GM23248 (cell line): ENCODE results near the gene WASF2. TPM values are rescaled to one million over a fixed set of nuclear protein-coding genes. Genes with fewer than 3 reads are reported as not detected.

Experiments used
- DNase-seq: peaks from one replicate; pipeline ENCODE4 v3.0.0-alpha.2; 2015
- H2AFZ ChIP-seq: fragments of 200-600 bp; sonication (generic); 2 replicates; pipeline ENCODE4 v1.6.1; 2016; ENCODE audit warnings: antibody characterized with exemption
- H3F3A ChIP-seq: fragments of 200-600 bp; sonication (generic); 2 replicates; pipeline ENCODE4 v1.6.1; 2016; ENCODE audit warnings: mild to moderate bottlenecking, antibody characterized with exemption, mixed run types; ENCODE audit not compliant: insufficient read depth
- H3K27ac ChIP-seq: fragments of 200-600 bp; sonication (generic); 2 replicates; pipeline ENCODE4 v1.5.1; 2016; ENCODE audit warnings: mild to moderate bottlenecking
- H3K27me3 ChIP-seq: fragments of 200-600 bp; sonication (generic); replicated peaks from 2 replicates; pipeline ENCODE4 v1.6.1; 2016; ENCODE audit warnings: mild to moderate bottlenecking; ENCODE audit not compliant: insufficient read depth
- H3K36me3 ChIP-seq: fragments of 200-600 bp; sonication (generic); 2 replicates; pipeline ENCODE4 v1.6.1; 2016; ENCODE audit warnings: low read depth, mild to moderate bottlenecking
- H3K4me1 ChIP-seq: fragments of 200-600 bp; sonication (generic); 2 replicates; pipeline ENCODE4 v1.6.1; 2016; ENCODE audit warnings: mild to moderate bottlenecking; ENCODE audit not compliant: insufficient read depth
- H3K4me2 ChIP-seq: fragments of 200-600 bp; sonication (generic); one replicate; pipeline ENCODE4 v1.6.1; 2016; ENCODE audit warnings: mild to moderate bottlenecking; ENCODE audit not compliant: unreplicated experiment
- H3K4me3 ChIP-seq: fragments of 200-600 bp; sonication (generic); 2 replicates; pipeline ENCODE4 v1.5.1; 2016; ENCODE audit warnings: mild to moderate bottlenecking
- H3K79me2 ChIP-seq: fragments of 200-600 bp; sonication (generic); 2 replicates; pipeline ENCODE4 v1.6.1; 2016; ENCODE audit warnings: mild to moderate bottlenecking; ENCODE audit not compliant: insufficient read depth
- H3K9ac ChIP-seq: fragments of 200-600 bp; sonication (generic); 2 replicates; pipeline ENCODE4 v1.6.1; 2016; ENCODE audit warnings: mild to moderate bottlenecking
- H3K9me2 ChIP-seq: fragments of 200-600 bp; sonication (generic); 2 replicates; pipeline ENCODE4 v1.6.1; 2016; ENCODE audit warnings: mixed run types, mild to moderate bottlenecking, moderate library complexity; ENCODE audit not compliant: insufficient read depth
- H3K9me3 ChIP-seq: fragments of 200-600 bp; sonication (generic); one replicate; pipeline ENCODE4 v1.6.1; 2017; ENCODE audit warnings: low read depth
- H4K20me1 ChIP-seq: fragments of 200-600 bp; sonication (generic); 2 replicates; pipeline ENCODE4 v1.6.0; 2016; ENCODE audit not compliant: insufficient read depth
- EZH2 ChIP-seq: fragments of 200-600 bp; sonication (generic); IDR thresholded peaks from 2 replicates; pipeline ENCODE4 v1.6.1; 2018; ENCODE audit warnings: antibody characterized with exemption, mild to moderate bottlenecking; ENCODE audit not compliant: insufficient read depth, poor library complexity, severe bottlenecking
- EZH2phosphoT487 ChIP-seq: fragments of 200-600 bp; sonication (generic); IDR thresholded peaks from 2 replicates; pipeline ENCODE4 v1.6.1; 2018; ENCODE audit warnings: antibody characterized with exemption, moderate library complexity, mild to moderate bottlenecking, low read depth; ENCODE audit not compliant: insufficient read depth
- WGBS, 2 experiments: methylation state at CpG; one replicate each; pipeline ENCODE4 v1.1.6; 2015 to 2017; ENCODE audit warnings: low lambda C conversion rate in 2 of 2, low coverage in 1 of 2; ENCODE audit errors: missing lambda C conversion rate in 2 of 2; 5-methylcytosine and 5-hydroxymethylcytosine counted together
- in situ Hi-C: fragments of 300-500 bp; cut with MboI; formaldehyde crosslinking; loops from 2 replicates; pipeline ENCODE4 v1.15.0; 2020
- polyA plus RNA-seq: library from polyadenylated mRNA; unstranded; fragments of >200 nt; fragmentation: Nextera tagmentation; extraction: Ambion mirVana; gene quantifications from 2 replicates; pipeline ENCODE4 v1.2.1, GENCODE V29; 2016
- total RNA-seq: library from RNA; depleted of rRNA; stranded (reverse); fragments of >200 nt; shearing (Covaris generic); gene quantifications from 2 replicates; pipeline ENCODE4 v1.2.3, GENCODE V29; 2014

Gene WASF2
- total and polyA plus RNA-seq, 2 experiments from 2014 or later, result 19.3 to 118 TPM

DNA sequence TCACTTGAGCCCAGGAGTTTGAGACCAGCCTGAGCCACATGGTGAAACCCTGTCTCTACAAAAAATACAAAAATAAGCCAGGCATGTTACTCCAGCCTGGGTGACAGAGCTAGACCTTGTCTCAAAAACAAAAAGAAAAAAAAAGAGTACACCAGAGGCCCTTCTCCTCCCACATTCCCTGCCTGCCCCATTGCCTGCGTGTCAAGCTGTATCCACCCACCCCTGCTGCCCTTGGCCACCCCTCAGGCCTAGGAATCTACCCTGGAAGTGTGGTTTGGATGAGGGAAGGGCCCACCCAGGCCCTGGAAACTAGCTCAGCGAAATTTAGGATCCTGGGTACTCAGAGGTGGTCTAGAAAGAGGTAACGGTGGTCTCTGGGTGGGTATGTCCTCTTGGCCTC is 25.7 kb upstream of the WASF2 start:
- no peak overlapping the region for H2AFZ ChIP-seq
- no peaks in the 10 kb centered on the region for H4K20me1 ChIP-seq
- H3F3A ChIP-seq, result no peaks in the 10 kb centered on the region
- 64 to 77% methylated on average over 3 of the region's 3 CpGs for WGBS, 2 experiments
- in situ Hi-C loops, result no loop called here
- H3K27ac ChIP-seq, result no peak overlapping the region
- no peaks in the 10 kb centered on the region for H3K4me1 ChIP-seq
- no peak overlapping the region for H3K4me3 ChIP-seq
- no peaks in the 10 kb centered on the region for H3K79me2 ChIP-seq
- H3K9ac ChIP-seq, result no peak overlapping the region
- no peaks in the 10 kb centered on the region for H3K36me3 ChIP-seq
- H3K4me2 ChIP-seq, result no peak overlapping the region
- H3K9me3 ChIP-seq, result no peaks in the 10 kb centered on the region
- TF ChIP-seq EZH2, result no peak
- TF ChIP-seq EZH2phosphoT487, result no peak
- no peaks in the 10 kb centered on the region for H3K27me3 ChIP-seq
- no peak for DNase-seq
- H3K9me2 ChIP-seq, result no peaks in the 10 kb centered on the region

DNA sequence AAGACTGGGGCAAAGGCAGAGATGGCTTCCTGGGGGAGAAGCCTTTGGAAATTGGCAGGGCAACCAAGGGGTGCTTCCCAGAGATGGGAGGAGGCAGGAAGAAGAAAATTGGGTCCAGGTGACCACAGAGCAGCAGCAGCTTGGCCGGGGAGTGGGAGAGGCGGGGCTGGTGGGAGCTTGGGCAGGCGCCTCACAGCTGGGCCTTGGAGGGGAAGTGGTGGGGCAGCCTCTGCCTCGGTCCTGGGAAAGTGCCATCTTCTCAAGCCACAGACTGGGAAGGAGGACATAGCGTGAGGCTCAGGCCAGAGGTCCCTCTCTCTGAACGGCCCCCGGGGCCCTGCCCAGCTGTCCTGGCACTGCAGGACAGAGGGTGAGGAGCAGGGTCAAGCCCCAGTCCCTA is 24.0 kb upstream of the WASF2 start:
- DNase-seq, result no peak
- TF ChIP-seq EZH2 (no peak), EZH2phosphoT487 (no peak)
- no peaks in the 10 kb centered on the region for H3K79me2 ChIP-seq
- H4K20me1 ChIP-seq, result no peaks in the 10 kb centered on the region
- 41 to 46% methylated on average over 7 of the region's 7 CpGs for WGBS, 2 experiments
- no peaks in the 10 kb centered on the region for H3F3A ChIP-seq
- H3K27me3 ChIP-seq, result no peaks in the 10 kb centered on the region
- no peak overlapping the region for H3K4me2 ChIP-seq
- no peak overlapping the region for H2AFZ ChIP-seq
- in situ Hi-C loops, result no loop called here
- no peak overlapping the region for H3K27ac ChIP-seq
- no peaks in the 10 kb centered on the region for H3K9me3 ChIP-seq
- H3K9ac ChIP-seq, result no peak overlapping the region
- no peaks in the 10 kb centered on the region for H3K9me2 ChIP-seq
- H3K36me3 ChIP-seq, result no peaks in the 10 kb centered on the region
- H3K4me3 ChIP-seq, result no peak overlapping the region
- H3K4me1 ChIP-seq, result no peaks in the 10 kb centered on the region

GRCh38 chr1:27513528-27513927 is 23.6 kb upstream of the WASF2 start:
- Histone ChIP-seq H3K36me3 (no peaks in the 10 kb centered on the region), H3K79me2 (no peaks in the 10 kb centered on the region), H3K27me3 (no peaks in the 10 kb centered on the region), H3K4me3 (no peak overlapping the region), H3K9ac (no peak overlapping the region), H3K4me1 (no peaks in the 10 kb centered on the region), H3K9me2 (no peaks in the 10 kb centered on the region), H2AFZ (no peak overlapping the region), H3K4me2 (no peak overlapping the region), H3K9me3 (no peaks in the 10 kb centered on the region), H3K27ac (no peak overlapping the region), H4K20me1 (no peaks in the 10 kb centered on the region), H3F3A (no peaks in the 10 kb centered on the region)
- WGBS, 2 experiments, result 38 to 43% methylated on average over 5 of the region's 5 CpGs
- DNase-seq, result no peak
- TF ChIP-seq EZH2, result no peak
- no peak for TF ChIP-seq EZH2phosphoT487
- in situ Hi-C loops, result no loop called here

DNA sequence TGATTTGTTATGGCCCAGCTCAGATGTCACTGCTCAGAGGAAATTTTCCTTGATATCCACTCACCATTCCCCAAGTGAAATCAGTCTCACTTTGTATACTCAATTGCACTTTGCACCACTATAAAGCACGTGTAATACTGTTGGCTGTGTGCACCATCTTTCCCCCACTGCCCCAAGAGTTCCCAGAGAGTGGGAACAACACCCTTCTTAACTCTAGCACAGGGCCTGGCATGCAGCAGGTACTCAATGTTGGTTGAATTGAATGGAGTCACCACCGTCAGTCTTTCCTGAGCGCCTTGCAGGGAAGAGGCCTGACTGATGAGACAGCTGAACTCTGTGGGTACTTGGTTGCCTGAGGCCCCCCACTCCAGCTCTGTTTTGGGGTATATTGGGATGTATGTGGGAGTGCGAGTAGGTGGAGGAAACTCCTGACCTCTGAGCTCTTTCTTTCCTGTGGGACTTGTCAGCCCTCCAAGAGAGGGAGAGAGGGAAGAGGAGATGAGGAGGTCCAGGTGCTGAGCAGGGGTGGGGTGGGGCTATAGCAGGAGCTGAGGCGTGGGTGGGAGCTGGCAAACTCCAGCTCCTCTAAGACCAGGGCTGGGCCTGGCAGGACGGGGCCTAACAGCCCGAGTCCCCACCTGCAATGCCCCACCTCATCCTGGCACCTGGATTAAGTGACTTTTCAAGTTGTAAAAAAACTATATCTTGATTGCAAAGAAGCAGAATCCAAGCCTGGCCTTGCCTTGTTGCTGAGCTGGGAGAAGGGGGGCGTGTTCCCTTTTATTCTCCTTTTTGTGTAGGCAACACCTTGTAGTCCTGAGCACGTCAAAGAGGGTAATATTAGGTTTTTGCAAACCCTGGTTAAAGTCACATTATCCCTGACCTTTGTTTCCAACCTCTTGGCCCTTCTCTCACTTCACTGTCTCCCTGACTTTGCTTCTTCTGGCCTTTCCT is 19.4 kb upstream of the WASF2 start:
- no peak for DNase-seq
- in situ Hi-C loops, result no loop called here
- H3K9ac ChIP-seq, result no peak overlapping the region
- H3K4me1 ChIP-seq, result peaks cover 7% of the 10 kb centered on the region; the same call in 1 of the 2 replicates
- H3F3A ChIP-seq, result no peaks in the 10 kb centered on the region
- TF ChIP-seq EZH2phosphoT487 (no peak), EZH2 (no peak)
- WGBS, 2 experiments, result 82 to 84% methylated on average over 8 to 9 of the region's 9 CpGs
- H3K36me3 ChIP-seq, result no peaks in the 10 kb centered on the region
- no peaks in the 10 kb centered on the region for H4K20me1 ChIP-seq
- no peaks in the 10 kb centered on the region for H3K27me3 ChIP-seq
- H3K4me2 ChIP-seq, result no peak overlapping the region
- H3K9me3 ChIP-seq, result no peaks in the 10 kb centered on the region
- H3K9me2 ChIP-seq, result no peaks in the 10 kb centered on the region
- H3K79me2 ChIP-seq, result no peaks in the 10 kb centered on the region
- no peak overlapping the region for H3K4me3 ChIP-seq
- no peak overlapping the region for H3K27ac ChIP-seq
- H2AFZ ChIP-seq, result no peak overlapping the region
